Nephron progenitor cell (in vitro differentiated cells): ENCODE measurements around the gene CPNE5.

Experiments used
- DNase-seq: peaks from one replicate; pipeline ENCODE4 v3.0.0; 2021
- H3K27ac Mint-ChIP-seq: 2 replicates; pipeline ENCODE4 v1.8.0; 2021; ENCODE audit warnings: mild to moderate bottlenecking, moderate library complexity, mixed read lengths
- H3K27me3 Mint-ChIP-seq: 2 replicates; pipeline ENCODE4 v1.8.0; 2021; ENCODE audit warnings: mild to moderate bottlenecking, low read depth, mixed read lengths; ENCODE audit not compliant: poor library complexity
- H3K36me3 Mint-ChIP-seq: 2 replicates; pipeline ENCODE4 v1.8.0; 2021; ENCODE audit warnings: low read depth, mixed read lengths
- H3K4me1 Mint-ChIP-seq: 2 replicates; pipeline ENCODE4 v1.8.0; 2021; ENCODE audit warnings: mixed read lengths
- H3K4me3 Mint-ChIP-seq: 2 replicates; pipeline ENCODE4 v1.8.0; 2021; ENCODE audit warnings: mild to moderate bottlenecking, moderate library complexity, mixed read lengths
- H3K9me3 Mint-ChIP-seq: 2 replicates; pipeline ENCODE4 v1.8.0; 2021; ENCODE audit warnings: mild to moderate bottlenecking, moderate library complexity, mixed read lengths
- TF ChIP-seq, protein P1 (sequence below): fragments of 200-600 bp; sonication (generic); IDR thresholded peaks from 2 replicates; pipeline ENCODE4 v1.5.0; 2021; ENCODE audit warnings: antibody characterized with exemption

The CPNE5 gene

DNA sequence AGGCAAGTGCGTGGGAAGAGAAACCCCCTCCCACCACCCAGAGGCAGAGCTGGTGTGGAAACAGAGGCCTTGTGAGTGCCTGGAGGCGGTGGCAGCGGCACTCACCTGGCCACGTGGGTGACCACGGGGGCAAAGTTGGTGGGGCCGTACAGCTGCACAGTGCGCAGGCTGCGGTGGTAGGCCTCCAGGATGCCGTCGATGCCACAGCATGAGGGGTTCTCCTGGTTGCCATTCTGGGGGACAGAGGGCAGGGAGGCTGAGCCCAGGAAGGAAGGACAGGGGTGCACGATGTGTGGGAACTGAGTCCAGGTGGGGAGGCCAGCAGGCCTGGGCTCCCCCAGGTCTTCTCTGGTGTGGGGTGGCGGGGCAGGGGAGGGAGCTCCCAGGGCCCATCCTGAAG lies 94.0 kb downstream of the CPNE5 start:
- DNase-seq, result no peak
- Mint-ChIP-seq H3K27me3 (peaks cover 19% of the 10 kb centered on the region), H3K36me3 (no peaks in the 10 kb centered on the region), H3K9me3 (peaks cover 18% of the 10 kb centered on the region), H3K27ac (no peak overlapping the region), H3K4me1 (peaks cover 10% of the 10 kb centered on the region), H3K4me3 (no peak overlapping the region)
- TF ChIP-seq, protein P1, sequence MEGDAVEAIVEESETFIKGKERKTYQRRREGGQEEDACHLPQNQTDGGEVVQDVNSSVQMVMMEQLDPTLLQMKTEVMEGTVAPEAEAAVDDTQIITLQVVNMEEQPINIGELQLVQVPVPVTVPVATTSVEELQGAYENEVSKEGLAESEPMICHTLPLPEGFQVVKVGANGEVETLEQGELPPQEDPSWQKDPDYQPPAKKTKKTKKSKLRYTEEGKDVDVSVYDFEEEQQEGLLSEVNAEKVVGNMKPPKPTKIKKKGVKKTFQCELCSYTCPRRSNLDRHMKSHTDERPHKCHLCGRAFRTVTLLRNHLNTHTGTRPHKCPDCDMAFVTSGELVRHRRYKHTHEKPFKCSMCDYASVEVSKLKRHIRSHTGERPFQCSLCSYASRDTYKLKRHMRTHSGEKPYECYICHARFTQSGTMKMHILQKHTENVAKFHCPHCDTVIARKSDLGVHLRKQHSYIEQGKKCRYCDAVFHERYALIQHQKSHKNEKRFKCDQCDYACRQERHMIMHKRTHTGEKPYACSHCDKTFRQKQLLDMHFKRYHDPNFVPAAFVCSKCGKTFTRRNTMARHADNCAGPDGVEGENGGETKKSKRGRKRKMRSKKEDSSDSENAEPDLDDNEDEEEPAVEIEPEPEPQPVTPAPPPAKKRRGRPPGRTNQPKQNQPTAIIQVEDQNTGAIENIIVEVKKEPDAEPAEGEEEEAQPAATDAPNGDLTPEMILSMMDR, result no peak

DNA sequence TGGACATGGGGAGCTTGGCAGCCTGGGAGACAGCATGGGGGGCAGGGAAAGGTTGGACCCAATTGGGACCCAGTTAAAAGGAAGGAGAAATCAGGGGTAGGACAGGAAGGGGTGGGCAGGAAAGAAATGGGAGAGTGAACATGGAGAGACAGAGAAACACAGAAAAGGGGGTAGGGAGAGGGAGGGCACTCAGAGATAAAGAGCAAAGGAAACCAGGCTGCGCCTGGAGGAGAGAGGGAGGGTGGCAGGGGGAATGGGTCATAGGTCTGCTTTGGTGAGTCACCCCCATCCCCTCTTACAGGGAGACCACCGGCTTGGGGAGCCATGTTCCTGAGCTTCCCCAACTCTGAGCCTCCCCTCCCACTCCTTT lies 95.0 kb downstream of the CPNE5 start:
- Mint-ChIP-seq H3K4me1 (peaks cover 10% of the 10 kb centered on the region), H3K27me3 (peaks cover 21% of the 10 kb centered on the region), H3K36me3 (no peaks in the 10 kb centered on the region), H3K27ac (peak overlapping the region; percentile 74), H3K9me3 (peaks cover 11% of the 10 kb centered on the region), H3K4me3 (no peak overlapping the region)
- no peak for DNase-seq
- TF ChIP-seq, protein P1, result no peak

DNA sequence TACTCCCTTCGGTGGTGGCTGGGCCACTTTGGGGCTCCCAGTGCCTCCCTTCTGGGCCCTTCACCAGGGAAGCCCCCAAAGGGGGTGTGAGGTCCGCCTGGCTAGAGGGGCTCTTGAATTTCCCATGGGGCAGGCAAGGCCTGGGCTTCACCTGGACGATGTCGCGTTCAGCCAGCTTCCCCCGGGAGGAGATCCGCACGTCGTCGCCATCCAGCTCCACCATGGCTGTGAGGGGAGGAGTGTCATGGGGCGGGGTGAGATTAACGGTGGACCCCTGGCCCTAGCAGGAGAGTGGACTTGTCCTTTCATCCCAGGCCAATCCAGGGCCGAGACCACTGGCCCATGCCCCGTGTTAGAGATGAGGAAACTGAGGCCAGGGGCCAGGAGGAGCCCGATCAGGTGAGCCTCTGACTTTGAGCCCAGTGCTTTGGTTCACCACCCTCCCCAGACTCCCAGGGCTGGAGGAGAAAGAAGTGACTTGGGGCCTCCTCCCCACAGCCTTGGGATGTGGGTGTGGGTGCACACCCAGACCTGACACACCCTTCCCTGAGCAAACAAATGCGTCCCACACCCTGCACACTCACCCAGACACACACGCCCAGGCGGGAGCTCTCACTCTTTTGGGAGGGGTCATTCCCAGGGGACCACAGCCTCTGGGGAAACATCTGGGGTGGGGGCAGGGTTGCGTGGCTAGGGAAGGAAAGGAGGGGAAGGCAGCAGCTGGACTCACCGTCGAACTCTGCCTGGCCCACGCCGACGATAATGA lies 95.5 kb downstream of the CPNE5 start:
- H3K4me3 Mint-ChIP-seq, result no peak overlapping the region
- no peak for DNase-seq
- H3K4me1 Mint-ChIP-seq, result peaks cover 10% of the 10 kb centered on the region
- H3K9me3 Mint-ChIP-seq, result peaks cover 5% of the 10 kb centered on the region
- TF ChIP-seq, protein P1, result no peak
- H3K36me3 Mint-ChIP-seq, result no peaks in the 10 kb centered on the region
- no peak overlapping the region for H3K27ac Mint-ChIP-seq
- H3K27me3 Mint-ChIP-seq, result peaks cover 21% of the 10 kb centered on the region

DNA sequence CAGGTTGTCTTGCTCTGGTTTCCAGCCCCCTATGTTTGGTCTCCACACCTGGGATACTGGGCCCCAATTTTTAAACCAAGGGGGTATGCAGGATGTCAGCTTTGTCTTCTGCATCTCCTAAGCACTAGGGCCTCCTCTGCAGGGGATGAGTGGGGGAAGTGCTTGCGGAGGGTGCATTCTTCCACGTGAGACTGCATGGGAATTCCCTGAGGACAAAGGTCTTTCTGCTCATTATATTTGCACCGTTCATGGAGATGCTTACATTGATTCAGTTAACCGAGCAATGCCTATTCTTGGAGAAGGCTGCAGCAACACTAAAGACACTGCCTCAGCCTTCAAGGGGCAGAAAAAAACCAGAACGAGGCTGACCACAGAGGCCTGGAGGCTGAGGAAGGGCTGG lies 96.2 kb downstream of the CPNE5 start:
- Mint-ChIP-seq H3K27me3 (peaks cover 17% of the 10 kb centered on the region), H3K9me3 (no peaks in the 10 kb centered on the region), H3K27ac (no peak overlapping the region), H3K4me1 (peaks cover 10% of the 10 kb centered on the region), H3K4me3 (no peak overlapping the region), H3K36me3 (no peaks in the 10 kb centered on the region)
- TF ChIP-seq, protein P1, result no peak
- no peak for DNase-seq

DNA sequence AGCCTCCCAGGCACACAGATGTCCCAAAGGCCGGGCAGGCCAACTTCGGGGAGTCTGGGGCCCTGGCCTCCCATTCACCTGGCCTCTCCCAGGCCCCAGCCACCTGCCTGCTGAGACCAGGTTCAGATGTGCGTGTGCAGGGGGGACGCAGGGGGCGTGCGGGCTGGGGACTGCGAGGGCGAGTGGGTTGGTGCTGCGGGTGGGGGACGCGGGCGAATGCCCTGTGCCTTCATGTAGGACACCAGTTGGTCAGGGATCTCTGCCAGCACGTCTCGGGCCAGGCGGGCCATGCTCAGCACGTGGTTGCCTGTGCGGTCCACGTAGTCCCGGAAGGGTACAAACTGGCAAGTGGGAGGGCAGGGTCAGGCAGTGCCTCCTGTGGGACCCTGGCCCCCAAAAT lies 97.1 kb downstream of the CPNE5 start:
- Mint-ChIP-seq H3K27me3 (peaks cover 10% of the 10 kb centered on the region), H3K36me3 (no peaks in the 10 kb centered on the region), H3K27ac (no peak overlapping the region), H3K4me1 (peaks cover 10% of the 10 kb centered on the region), H3K4me3 (no peak overlapping the region), H3K9me3 (no peaks in the 10 kb centered on the region)
- DNase-seq, result no peak
- TF ChIP-seq, protein P1, result no peak

DNA sequence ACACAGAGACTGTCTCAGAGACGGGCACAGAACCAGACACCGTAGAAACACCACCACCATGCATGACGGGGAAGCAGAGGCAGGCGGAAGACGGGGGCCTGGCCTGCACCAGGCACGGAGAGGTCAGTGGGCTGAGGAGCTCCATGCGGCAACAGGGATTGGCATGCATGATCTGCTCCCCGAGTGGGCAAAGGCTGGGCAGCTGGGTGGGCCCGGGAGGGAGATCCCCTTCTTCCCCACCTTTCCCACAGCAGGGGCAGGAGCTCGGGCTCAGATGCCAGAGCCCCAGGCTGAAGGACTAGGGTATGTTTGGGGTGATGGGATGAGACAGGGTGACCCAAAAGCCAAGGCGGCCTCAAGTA lies 98.4 kb downstream of the CPNE5 start:
- Mint-ChIP-seq H3K4me1 (peaks cover 10% of the 10 kb centered on the region), H3K4me3 (no peak overlapping the region), H3K27ac (no peak overlapping the region), H3K36me3 (no peaks in the 10 kb centered on the region), H3K27me3 (peaks cover 5% of the 10 kb centered on the region), H3K9me3 (no peaks in the 10 kb centered on the region)
- DNase-seq, result no peak
- TF ChIP-seq, protein P1, result no peak
